Activated CD4-positive, CD25-positive, alpha-beta regulatory T cell (primary cell): ENCODE measurements around the gene SPEF2.

Source experiments
- DNase-seq, 4 experiments: peaks; one replicate each; lab custom pipeline; 2025; lab: John Stamatoyannopoulos, UW

Gene SPEF2, protein sequence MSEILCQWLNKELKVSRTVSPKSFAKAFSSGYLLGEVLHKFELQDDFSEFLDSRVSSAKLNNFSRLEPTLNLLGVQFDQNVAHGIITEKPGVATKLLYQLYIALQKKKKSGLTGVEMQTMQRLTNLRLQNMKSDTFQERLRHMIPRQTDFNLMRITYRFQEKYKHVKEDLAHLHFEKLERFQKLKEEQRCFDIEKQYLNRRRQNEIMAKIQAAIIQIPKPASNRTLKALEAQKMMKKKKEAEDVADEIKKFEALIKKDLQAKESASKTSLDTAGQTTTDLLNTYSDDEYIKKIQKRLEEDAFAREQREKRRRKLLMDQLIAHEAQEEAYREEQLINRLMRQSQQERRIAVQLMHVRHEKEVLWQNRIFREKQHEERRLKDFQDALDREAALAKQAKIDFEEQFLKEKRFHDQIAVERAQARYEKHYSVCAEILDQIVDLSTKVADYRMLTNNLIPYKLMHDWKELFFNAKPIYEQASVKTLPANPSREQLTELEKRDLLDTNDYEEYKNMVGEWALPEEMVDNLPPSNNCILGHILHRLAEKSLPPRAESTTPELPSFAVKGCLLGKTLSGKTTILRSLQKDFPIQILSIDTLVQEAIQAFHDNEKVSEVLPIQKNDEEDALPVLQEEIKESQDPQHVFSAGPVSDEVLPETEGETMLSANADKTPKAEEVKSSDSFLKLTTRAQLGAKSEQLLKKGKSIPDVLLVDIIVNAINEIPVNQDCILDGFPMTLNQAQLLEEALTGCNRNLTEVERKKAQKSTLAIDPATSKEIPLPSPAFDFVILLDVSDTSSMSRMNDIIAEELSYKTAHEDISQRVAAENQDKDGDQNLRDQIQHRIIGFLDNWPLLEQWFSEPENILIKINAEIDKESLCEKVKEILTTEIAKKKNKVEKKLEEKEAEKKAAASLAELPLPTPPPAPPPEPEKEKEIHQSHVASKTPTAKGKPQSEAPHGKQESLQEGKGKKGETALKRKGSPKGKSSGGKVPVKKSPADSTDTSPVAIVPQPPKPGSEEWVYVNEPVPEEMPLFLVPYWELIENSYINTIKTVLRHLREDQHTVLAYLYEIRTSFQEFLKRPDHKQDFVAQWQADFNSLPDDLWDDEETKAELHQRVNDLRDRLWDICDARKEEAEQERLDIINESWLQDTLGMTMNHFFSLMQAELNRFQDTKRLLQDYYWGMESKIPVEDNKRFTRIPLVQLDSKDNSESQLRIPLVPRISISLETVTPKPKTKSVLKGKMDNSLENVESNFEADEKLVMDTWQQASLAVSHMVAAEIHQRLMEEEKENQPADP (N-terminal part only)

GRCh38 chr5:35617435-35618303 lies at the start of gene SPEF2:
Gene SPEF2, plus strand, starts transcription at chr5:35617863. Its CDS starts 135 bp downstream, at chr5:35617998.
- DNase-seq = peak; percentile 22 to 40 (median 28)

GRCh38 chr5:35575578-35575977 lies 42.1 kb upstream of the SPEF2 start:
- DNase-seq = no peak

GRCh38 chr5:35587419-35587818 lies 30.2 kb upstream of the SPEF2 start:
- DNase-seq = no peak

GRCh38 chr5:35593338-35593737 lies 24.3 kb upstream of the SPEF2 start:
- DNase-seq = no peak

DNA sequence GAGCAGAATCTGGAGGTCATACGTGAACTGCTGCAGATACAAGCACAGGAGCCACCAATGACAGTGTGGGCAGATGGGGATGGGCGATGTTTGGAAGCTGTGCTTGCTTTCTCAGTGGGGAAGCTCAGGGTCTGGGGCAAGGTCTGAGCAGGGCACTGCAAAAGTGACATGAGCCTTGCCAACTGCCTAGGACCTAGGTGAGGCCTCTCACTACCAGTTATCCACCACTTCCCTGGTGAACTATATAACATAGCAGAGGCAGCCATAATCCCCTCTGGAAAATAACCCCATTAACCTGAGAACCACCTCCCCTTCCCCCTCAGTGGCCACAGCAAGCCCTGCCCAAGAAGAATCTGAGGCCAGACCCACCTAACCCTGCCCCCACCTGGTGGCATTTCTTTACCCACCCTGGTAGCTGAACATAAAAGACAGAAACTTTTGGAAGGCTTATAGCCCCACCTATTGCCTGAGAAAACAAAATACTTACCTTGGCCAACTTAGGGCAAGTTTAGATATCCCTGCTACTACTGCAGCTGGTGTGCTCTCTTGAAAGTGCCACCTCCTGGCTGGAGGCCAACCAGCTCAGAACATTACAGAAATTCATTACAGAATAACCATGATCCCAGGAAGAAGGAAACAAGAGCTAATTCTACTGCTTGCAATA lies 18.8 kb upstream of the SPEF2 start:
- DNase-seq = no peak

- DNase-seq = no peak
These were observed 17.1 kb upstream of the SPEF2 start for GRCh38 chr5:35600591-35600990.

DNA sequence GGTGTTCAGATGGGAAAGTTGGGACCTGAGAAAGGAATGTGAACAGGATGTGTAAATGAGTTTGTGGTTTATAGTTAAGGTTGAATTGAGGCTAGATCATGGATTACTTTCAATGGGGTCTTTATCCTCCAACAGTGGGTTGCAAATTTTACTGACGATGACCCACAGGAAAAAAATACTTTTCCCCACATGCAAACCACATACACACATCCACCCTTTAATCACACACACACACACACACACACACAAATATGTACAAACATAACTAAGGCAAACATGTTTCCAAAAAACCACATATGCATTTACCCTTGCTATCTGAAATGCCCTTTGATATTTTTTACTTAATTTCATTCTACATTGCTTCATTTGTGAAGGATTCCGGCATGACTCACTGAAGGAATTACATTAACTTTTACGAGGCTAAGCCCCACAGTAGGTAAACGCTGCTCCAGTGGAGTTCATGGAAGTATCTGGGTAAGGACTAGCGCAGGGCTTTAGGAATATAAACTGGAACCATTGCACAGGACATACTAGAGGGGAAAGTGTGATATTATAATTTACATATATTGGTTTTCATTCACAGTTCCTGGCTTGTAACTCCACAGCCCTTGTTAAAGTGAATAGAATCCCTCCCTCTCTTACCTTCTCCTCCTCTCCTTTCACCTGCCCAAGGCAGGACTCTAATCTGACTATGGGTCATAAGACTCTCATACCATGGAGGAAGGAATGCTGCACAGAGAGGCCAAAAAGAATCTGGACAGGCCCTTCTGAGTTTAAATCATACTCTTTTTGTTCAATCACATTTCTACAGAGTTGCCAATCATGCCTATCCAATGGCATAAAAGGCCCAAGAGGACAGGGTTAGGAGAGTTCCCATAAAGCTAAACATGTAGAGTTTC lies 8.5 kb upstream of the SPEF2 start:
- DNase-seq = no peak

GRCh38 chr5:35617060-35617434 lies 616 bp upstream of the SPEF2 start:
- DNase-seq = no peak

- DNase-seq = no peak
These were observed 607 bp downstream of the SPEF2 start for GRCh38 chr5:35618304-35618636.

GRCh38 chr5:35618781-35619180 lies 1.1 kb downstream of the SPEF2 start:
- no peak for DNase-seq

- DNase-seq = no peak
These were observed 5.3 kb downstream of the SPEF2 start for GRCh38 chr5:35622974-35623373.

GRCh38 chr5:35623991-35624390 lies 6.3 kb downstream of the SPEF2 start:
- DNase-seq = no peak

- DNase-seq = no peak
These were observed 8.4 kb downstream of the SPEF2 start for GRCh38 chr5:35626108-35626507.

DNA sequence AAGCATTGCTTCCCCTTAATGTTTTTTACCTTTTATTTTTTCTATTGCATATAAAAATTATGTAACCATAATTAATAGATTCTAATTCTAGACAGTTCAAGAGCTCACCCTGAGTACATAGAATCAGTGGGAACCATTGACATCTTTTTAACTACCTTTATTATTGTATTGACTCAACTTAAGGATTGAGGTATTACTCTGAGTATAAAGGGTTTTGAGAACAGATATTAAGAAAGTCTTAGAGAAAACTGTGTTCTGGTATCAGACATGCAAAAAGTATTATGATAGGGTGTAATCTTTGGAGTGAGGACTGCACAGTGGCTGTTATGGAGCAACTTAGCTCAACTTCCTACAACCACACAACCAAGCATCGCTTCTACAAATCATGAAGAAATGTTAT lies 8.9 kb downstream of the SPEF2 start:
- no peak for DNase-seq

DNA sequence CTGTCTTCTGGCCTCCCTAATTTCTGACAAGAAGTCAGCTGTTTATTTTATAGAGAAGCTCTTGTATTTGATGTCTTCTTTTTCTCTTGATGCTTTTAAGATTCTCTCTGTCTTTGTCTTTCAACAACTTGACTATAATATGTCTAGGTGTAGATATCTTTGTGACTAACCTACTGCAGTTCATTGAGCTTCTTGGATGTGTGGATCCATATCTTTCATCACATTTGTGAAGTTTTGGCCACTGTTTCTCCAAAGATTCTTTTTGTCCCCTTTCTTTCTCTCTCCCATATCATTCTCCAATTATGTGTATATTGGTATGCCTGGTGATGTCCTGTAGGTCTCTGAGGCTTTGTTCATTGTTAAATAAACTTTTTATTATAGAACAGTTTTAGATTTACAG lies 16.7 kb downstream of the SPEF2 start:
- DNase-seq = no peak

DNA sequence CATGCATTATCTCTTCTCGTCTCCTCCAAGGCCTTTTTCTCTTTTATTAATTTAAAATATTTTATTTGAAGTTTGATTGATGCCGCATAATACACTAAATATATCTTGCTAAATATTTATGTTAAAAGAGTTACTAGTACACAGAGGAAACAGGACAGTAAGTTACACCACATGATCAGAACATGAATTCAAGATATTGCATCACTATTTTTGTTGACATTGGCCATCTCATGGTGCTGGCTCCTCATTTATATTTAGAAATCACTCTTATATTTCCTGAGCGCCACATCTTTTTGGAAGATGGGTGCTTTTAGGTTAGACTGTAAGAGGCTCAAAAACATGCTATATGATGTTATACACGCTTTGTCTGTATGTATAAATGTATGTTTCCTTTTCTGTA lies 23.0 kb downstream of the SPEF2 start:
- no peak for DNase-seq

GRCh38 chr5:35644543-35644942 lies 26.9 kb downstream of the SPEF2 start:
- DNase-seq = no peak

GRCh38 chr5:35647128-35647527 lies 29.5 kb downstream of the SPEF2 start:
- no peak for DNase-seq

DNA sequence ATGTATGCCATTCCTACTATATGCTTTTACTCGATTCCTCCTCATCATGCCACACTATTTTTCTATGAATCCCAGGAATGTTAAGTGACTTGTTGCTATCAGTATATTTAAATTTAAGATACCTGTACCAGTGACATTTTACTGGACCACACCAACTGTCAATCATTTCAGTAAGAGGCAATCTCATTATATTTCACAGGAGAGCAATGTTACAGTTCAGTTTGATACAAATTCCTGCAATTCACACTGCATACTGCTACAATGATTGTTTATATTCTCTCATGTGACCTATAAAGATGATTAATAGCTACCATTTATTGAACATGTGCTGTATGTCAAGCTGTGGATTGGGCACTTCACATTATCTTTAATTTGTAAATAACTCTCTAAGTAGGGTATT lies 30.0 kb downstream of the SPEF2 start:
- DNase-seq = no peak
